Femur (tissue), 1 donor: ENCODE measurements around the gene TOP3A.
"Not testable (repeated sequence)": the region's sequence is repeated elsewhere in the genome, so short reads cannot be mapped to it uniquely, and the experiment has no call there.

Experiments
- DNase-seq: peaks from one replicate; pipeline ENCODE4 v3.0.0-alpha.2; 2017

TOP3A gene

GRCh38 chr17:18323007-18323406 is 8.2 kb upstream of the TOP3A start:
- no peak for DNase-seq

- no peak for DNase-seq
These were observed 7.7 kb upstream of the TOP3A start for GRCh38 chr17:18322522-18322921.

- DNase-seq, result no peak
These were observed 6.5 kb upstream of the TOP3A start for GRCh38 chr17:18321309-18321708.

DNA sequence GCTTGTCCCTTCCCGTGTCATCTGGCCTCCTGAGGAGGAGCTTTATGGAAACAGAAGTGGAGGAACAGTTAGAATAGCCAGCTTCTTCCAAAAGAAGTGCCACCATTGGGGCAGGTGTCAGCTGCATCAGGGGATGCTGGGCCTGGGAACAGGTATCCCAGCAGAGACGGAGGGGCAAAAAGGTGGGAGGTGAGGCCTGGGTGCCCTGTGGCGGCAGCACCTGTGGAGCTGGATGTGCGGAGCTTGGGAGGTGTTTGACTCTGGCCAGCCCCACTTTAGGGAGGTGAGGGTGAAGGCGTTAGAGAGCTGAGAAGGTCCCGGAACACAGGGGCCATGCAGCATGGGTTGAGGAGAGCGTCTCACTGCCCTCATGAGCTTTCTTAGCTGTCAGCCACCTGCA is 5.5 kb upstream of the TOP3A start:
- no peak for DNase-seq

DNA sequence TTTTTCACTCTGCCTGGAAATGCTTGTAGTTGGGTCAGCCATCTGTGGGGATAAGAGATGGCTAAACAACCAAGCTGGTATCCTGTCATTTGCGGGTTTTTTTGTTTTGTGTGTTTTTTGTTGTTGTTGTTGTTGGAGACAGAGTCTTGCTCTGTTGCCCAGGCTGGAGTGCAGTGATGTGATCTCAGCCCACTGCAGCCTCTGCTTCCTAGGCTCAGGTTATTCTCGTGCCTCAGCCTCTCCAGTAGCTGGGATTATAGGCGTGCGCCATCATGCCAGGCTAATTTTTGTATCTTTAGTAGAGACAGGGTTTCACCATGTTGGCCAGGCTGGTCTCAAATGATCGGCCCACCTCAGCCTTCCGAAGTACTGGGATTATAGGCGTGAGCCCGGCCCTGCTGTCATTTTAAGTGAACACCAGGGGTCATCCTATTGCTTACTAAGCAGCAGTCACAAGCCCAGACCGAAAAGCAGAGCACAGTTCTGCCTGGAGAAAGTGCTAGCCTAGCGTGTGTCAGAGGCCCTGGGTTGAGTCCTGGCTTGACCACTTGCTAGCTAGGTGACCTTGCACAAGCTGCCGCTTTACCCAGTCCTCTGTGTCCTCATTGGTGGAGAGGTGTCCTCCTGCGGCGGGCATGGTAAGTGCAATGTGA is 4.9 kb upstream of the TOP3A start:
- DNase-seq, result no peak

GRCh38 chr17:18318771-18319450 is 4.1 kb upstream of the TOP3A start:
- DNase-seq, result no peak

GRCh38 chr17:18318117-18318516 is 3.3 kb upstream of the TOP3A start:
- no peak for DNase-seq

GRCh38 chr17:18315961-18316360 is 1.2 kb upstream of the TOP3A start:
- no peak for DNase-seq

DNA sequence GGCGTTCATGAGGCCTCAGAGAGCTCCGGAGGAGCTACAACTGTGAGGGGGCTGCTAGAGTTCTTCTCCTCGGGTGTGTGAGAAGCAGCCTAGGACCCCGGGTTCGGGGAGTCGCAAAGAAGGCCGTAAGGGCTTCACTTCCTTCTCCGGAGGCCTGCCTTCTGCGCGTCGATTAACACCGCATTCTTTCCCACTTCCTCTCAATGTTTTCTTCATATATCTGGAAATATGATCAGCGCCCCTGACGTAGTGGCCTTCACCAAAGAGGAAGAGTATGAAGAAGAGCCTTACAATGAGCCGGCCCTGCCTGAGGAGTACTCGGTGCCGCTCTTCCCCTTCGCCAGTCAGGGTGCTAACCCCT is 748 bp upstream of the TOP3A start:
- DNase-seq, result no peak

- no peak for DNase-seq
These were observed 599 bp downstream of the TOP3A start for GRCh38 chr17:18314059-18314730.

- no peak for DNase-seq
These were observed 5.6 kb downstream of the TOP3A start for GRCh38 chr17:18309202-18309601.

DNA sequence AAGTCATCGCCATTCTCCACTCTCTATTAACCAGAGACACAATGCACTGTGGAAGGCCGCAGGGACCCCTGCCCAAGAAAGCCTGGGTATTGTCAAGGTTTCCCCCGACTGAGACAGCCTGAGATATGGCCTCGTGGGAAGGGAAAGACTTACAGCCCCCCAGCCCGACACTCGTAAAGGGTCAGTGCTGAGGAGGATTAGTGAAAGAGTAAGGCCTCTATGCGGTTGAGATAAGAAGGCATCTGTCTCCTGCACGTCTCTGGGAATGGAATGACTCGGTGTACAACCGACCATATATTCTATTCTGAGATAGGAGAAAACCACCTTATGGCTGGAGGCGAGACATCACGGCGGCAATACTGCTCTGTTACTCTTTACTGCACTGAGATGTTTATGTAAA is 11.6 kb downstream of the TOP3A start:
- DNase-seq, result not testable (repeated sequence)

DNA sequence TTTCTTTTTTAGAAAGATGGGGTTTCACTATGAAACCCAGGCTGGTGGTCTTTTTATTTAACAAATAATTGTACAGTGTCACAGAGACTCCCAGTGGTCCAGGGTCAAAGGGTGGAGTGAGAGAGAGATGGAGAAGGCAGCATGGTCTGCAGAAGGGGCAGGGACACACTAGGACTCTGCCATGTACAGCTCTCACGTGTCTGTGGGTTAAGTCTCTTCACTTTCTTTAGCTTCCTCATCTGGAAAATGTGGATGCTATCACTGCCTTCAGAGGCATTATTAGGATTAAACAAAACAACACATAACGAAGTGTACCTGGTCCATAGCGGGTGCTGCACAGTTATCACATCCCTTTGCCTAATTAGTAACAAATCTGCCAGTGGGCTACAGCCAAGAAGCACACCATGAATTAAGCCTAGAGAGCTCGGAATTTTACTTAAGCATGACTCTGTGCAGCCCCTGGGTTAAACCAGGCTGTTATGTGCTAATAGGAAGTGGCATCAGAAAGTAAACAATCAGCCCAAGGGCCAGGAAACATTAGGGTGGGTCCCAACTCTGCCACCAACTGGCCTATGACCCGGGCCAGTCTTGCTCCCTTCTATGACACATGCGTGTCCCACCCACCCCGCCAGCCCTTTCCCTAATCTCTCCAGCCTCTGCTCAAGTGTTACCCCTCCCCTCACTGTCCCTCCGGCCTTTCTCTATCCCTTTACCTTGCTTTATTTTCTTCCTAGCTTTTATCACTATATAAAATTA is 13.9 kb downstream of the TOP3A start:
- DNase-seq, result no peak

DNA sequence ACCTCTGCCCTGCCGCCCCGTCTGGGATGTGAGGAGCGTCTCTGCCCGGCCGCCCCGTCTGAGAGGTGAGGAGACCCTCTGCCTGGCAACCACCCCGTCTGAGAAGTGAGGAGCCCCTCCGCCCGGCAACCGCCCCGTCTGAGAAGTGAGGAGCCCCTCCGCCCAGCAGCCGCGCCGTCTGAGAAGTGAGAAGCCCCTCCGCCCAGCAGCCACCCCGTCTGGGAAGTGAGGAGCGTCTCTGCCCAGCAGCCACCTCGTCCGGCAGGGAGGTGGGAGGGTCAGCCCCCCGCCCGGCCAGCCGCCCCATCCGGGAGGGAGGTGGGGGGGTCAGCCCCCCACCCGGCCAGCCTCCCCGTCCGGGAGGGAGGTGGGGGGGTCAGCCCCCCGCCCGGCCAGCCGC is 16.7 kb downstream of the TOP3A start:
- not testable (repeated sequence) for DNase-seq

GRCh38 chr17:18291718-18292540 is 22.9 kb downstream of the TOP3A start:
- no peak for DNase-seq

- DNase-seq, result no peak
These were observed 29.5 kb downstream of the TOP3A start for GRCh38 chr17:18285296-18285695.

DNA sequence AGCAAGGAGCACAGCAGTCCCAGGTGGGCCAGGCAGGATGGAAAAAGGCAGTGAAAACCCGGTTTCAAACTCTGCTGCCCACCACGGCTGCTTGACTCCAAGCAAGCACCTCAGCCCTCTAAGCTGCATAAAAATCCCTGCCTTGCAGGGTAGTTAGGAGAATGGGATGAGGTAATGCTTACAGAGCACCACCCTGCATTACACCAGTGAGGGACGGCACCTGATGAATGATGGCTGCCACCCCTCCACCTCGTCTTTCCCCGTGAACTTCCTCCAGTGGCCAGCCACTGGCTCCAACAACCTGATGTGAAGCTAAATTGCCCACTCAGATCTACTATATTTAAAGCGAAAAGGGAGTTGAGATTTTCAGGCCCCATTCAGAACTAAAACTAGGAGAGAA is 33.0 kb downstream of the TOP3A start:
- no peak for DNase-seq

GRCh38 chr17:18280766-18281371 is 33.9 kb downstream of the TOP3A start:
- no peak for DNase-seq

DNA sequence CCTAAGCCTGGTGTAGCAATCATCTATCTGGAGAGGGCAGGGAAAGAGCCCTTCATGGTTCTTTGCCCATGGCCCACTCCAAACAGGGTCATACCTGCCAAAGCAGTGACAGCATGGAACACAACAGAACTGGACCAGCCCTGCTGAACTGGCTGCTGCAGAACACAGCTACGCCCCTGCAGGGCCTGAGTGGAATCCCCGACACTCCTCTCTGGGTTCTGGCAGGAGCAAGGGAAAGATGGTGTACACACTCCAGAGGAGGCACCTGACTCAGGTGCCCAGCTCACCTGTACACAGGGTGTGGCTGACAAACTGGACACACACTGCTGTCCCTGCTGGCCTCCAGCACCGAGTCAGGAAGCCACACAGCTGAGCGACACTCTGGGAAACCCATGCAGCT is 34.5 kb downstream of the TOP3A start:
- DNase-seq, result no peak

DNA sequence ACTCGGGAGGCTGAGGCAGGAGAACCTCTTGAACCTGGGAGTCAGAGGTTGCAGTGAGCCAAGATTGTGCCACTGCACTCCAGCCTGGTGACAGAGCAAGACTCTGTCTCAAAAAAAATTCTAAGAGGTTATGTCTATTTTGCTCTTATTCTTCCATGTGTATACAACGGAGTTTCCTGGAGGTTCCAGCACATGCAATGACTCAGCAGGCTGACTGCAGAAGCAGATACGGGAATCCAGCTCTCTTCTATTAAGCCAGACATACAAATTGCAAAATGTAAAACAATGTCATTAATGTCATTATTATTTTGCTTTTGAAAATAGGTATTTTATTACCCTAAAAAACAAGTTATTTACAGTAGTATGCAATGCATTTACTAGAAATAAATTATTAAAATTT is 35.9 kb downstream of the TOP3A start:
- no peak for DNase-seq

DNA sequence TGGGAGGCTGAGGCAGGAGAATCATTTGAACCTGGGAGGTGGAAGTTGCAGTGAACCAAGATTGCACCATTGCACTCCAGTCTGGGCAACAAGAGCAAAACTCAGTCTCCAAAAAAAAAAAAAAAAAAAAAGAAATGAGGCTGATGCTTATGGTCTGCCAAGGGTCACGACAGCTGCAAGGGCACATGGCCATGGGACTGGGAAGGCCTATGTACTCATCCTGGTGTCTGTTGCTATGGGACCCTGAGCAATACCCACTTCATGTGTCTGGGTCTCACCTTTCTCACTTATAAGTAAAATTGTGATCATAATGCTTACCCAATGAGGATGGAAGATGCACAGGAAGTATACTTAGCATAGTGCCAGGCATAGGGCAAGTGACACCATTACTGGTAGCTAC is 37.7 kb downstream of the TOP3A start:
- DNase-seq, result no peak
